ENCODE results near the gene ESYT2. TPM values are rescaled to one million over a fixed set of nuclear protein-coding genes. Genes with fewer than 3 reads are reported as not detected.
A peak's percentile ranks its signal among the peaks of the same experiment; 100 is the strongest.
"Not testable (repeated sequence)": the region's sequence is repeated elsewhere in the genome, so short reads cannot be mapped to it uniquely, and the experiment has no call there.

The ESYT2 gene
- total RNA-seq, 1 experiment from 2014 or later: 164 TPM

DNA sequence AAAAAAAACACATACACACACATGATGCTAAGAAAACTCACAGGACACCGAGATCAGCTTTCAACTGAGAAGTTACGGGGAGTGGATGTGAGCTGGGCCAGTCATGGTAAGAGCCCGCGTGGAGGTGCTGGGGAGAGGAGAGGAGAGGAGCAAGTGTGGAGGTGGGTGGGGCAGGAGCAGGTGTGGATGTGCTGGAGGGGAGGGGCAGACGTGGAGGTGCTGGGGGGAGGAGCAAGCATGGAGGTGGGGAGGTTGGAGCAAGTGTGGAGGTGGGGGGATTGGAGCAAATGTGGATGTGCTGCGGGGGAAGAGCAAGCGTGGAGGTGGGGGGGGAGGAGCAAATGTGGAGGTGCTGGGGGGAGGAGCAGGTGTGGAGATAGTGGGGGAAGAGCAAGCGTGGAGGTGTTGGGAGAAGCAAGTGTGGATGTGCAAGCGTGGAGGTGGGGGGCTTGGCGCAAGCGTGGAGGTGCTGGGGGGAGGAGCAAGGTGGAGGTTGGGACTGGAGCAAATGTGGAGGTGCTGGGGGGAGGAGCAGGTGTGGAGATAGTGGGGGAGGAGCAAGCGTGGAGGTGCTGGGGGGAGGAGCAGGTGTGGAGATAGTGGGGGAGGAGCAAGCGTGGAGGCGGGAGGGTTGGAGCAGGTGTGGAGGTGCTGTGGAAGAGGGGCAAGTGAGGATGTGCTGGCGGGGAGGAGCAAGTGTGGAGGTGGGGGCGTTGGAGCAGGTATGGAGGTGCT, 100.2 kb downstream of the ESYT2 start:
- no peak for DNase-seq (ENCODE audit: low read depth)

DNA sequence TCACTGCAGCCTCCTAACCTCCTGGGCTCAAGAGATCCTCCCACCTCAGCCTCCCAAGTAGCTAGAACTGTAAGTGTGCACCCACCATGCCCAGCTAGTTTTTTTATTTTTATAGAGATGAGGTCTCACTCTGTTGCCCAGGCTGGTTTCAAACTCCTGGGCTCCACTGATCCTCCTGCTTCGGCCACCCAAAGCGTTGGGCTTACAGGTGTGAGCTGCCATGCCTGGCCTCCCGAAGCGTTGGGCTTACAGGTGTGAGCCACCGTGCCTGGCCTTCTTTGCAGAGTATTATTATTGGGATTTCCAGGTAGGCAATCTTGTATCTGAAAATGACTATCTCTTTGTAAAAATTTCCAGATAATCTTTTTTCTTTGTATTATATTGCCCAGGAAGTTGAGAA, 101.6 kb downstream of the ESYT2 start:
- DNase-seq (ENCODE audit: low read depth): no peak

DNA sequence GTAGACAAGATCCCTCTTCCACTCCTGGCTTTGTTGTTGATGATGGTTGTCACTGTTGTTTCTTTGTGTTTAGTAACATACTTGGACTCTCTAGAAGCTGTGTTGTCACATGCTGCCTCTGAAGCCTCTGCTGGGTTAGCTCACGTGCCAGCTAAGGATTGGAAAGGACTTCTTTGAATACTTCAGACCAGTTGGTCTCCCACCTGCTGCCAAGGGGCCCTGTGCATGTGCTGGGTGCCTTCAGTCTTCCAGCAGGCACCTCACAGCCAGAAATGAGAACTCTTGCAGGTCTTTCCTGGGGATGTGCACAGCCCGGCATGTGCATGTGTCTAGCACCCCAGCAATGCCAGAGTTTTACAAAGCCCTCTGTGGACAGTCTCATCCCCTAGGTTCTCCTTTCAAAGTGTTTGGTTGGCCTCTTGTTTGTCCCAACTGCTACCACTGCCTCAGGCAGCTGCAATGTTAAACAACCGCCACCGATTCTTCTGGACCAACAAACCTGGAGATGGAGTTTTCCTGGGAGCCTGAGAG, 103.0 kb downstream of the ESYT2 start:
- no peak for DNase-seq (ENCODE audit: low read depth)

DNA sequence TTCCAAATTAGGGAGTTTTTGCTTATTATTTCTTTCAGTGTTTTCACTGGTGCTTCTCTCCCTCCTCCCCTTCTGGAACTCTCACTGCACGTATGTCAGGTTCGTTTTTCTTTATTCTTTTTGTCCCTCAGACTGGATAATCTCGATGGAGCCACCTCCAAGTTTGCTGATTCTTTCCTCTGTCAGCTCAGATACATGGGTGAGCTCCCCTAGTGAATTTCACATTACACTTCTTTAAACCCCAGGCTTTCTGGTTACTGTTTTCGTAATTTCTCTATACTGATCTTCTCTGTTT, 103.9 kb downstream of the ESYT2 start:
- no peak for DNase-seq (ENCODE audit: low read depth)

DNA sequence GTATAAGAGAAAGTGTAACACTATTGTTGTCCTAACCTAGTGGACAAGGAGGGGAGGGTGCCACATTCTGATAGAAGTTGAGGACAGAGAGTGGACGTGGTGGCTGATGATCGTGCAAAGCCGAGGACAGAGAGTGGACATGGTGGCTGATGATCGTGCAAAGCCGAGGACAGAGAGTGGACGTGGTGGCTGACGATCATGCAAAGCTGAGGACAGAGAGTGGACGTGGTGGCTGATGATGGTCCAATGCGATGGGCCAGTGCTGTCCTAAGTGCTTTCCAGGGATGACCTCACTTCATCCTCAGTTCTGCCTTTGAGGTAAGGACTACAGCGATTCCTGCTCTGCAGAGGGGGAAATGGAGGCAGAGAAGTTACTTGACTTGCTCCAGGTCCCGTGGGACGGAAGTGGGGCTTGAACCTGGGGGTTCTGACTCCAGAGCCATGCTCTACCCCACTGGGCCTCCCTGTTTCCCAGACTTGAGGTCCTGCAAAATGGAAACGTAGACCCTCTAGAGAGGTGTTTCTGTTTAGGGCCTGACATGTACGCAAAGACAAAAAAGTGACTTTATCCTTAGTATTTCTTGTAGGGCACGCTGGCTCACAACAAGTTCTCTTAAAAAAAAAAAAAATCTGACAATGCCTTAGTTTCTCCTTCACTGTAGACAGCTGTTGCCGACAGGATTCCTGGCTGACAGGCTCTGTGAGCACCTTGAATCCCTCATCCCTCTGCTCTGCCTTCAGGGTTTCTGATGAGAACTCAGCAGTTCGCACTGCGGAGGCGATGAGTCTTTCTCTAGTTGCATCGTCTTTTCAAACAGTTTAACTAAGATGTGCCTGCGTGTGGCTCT, 104.4 kb downstream of the ESYT2 start:
- no peak for DNase-seq (ENCODE audit: low read depth)

DNA sequence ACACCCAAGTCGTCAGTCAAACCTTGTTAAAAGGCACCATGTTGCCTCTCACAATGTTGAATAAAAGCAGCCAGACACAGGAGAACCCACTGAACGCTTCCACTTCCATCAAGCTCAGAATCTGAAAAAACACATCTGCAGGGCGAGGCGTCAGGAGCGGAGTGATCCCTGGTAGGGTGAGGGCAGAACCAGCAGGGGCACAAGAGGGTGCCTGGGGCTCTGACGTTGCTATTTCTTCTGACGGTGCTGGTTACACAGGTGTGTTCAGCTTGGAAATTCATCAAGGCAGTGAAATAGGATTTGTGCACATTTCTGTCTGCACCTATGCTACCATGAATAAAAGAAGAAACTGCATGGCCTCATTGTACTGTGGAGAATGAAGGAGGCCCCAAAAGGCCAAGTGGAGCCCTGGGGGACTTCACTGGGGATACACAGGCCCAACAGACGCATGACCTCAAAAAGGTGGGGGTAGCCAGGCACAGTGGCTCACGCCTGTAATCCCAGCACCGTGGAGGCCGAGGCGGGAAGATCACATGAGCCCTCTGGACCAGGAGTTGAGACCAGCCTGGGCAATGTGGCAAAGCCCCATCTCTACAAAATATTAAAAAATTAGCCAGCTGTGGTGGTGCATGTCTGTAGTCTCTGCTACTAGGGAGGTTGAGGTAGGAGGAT, 105.5 kb downstream of the ESYT2 start:
- DNase-seq (ENCODE audit: low read depth): no peak

DNA sequence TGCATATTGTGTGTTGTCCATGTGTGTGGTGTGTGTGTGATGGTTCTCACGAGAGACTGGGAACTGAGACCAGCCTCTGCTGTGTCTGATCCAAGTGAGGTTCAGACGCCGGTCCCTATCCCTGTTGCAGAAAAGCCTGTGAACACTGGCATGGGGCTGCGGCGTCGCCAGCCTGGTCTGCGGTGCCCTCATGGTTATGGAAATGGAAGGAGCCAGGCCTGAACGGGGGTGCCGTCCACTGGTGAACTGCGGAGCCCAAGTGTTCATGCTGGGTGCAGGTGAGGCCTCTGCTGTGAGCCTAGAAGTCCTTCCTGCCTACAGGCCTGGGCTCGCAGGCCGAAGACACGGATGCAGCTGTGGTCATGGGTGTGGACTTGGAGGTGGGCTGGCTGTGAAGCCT, 106.0 kb downstream of the ESYT2 start:
- no peak for DNase-seq (ENCODE audit: low read depth)

DNA sequence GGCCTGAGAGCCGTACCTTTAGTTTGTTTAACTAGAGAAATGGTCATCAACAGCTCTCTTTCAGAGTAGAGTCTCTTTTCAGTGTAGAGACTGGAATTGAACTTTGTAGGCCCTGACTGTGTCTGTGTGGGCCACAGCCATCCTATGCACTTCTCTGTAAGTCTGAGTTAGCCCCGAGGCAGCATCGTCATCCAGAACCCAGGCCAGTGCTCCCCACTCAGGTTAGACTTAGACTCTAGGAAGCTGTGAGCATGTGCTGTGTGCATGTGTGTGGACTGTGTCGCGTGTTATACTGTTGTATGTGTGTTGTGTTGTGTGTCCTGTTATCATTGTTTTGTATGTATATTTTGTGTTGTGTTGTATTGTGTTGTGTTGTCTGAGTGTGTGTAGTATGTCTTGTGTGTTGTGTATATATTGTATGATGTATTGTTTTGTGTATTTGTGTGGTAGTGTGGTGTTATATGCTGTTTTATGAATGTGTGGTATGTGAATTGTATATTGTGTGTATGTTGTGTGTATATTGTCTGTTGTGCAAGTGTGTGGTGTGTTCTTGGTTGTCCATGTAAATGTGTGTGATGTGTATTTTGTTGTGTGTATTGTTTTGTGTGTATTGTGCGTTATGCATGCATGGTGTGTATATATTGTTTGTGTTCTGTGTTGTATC, 106.6 kb downstream of the ESYT2 start:
- DNase-seq (ENCODE audit: low read depth): no peak

DNA sequence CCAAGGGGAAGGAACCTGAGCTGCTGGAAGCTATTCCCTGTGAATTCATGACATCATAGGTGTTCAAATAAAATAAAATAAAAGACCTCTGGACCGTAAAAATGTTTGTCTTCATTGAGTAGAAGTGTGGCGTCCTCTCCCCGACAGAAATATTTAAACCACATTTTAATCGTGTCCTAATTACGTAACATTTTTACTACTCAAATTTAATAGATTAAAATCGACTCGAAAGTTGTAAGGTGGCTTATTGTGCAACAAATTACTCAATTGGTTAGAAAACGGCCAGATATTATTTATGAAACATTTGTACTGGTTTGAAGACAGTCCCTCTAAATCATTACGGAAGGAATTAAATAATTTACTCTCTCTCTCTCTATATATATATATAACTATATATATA, 109.2 kb downstream of the ESYT2 start:
- no peak for DNase-seq (ENCODE audit: low read depth)

DNA sequence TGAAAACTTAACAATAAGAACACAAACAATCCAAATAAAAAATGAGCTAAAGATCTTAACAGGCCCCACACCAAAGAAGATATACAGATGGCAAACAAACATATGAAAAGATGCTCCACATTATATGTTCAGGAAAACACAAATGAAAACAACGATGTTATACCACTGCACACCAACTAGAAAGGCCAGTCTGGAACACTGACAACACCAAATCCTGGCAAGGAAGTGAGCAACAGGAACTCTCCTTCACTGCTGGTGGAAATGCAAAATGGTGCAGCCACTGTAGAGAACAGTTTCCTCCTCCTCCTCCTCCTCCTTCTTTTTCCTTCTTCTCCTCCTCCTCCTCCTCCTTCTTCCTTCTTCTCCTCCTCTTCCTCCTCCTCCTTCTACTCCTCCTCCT, 112.5 kb downstream of the ESYT2 start:
- no peak for DNase-seq (ENCODE audit: low read depth)

DNA sequence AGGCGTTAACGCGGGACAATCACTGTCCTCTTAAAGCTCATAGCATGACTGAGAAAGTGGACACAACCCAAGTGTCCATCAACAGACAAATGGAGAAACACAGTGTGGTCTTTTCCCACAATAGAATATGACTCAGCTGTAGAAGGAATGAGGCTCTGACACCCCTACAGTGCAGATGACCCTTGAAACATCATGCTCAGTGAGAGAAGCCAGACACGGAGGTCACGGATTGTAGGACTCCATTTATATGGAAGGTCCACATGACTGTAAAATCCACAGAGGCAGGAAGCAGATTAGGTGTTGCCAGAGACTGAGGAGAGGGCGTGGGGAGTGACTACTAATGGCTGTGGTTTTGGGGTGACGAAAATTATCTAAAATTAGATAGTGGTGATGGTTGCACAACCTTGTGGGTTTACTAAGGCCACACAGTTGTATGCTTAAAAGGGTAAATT, 118.6 kb downstream of the ESYT2 start:
- DNase-seq (ENCODE audit: low read depth): peak; percentile 96

DNA sequence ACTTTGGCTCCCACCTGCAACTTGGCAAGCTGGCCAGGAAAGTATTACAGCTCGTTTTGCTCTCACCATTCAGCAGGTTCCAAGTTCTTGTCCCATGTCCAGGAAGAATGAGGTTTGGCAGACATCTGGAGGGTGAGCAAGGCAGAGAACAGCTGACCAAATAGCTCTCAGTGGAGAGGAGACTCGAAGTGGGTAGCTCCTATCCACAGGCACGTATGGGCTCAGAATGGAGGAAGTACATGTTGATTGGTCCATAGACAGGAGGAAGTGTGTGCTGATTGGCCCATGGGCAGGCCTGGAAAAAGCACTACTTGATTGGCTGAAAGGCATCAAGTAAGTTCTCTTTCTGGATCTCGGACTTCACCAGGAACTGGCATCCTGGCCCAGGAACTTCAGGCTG, 121.7 kb downstream of the ESYT2 start:
- peak; percentile 55 for DNase-seq (ENCODE audit: low read depth)

DNA sequence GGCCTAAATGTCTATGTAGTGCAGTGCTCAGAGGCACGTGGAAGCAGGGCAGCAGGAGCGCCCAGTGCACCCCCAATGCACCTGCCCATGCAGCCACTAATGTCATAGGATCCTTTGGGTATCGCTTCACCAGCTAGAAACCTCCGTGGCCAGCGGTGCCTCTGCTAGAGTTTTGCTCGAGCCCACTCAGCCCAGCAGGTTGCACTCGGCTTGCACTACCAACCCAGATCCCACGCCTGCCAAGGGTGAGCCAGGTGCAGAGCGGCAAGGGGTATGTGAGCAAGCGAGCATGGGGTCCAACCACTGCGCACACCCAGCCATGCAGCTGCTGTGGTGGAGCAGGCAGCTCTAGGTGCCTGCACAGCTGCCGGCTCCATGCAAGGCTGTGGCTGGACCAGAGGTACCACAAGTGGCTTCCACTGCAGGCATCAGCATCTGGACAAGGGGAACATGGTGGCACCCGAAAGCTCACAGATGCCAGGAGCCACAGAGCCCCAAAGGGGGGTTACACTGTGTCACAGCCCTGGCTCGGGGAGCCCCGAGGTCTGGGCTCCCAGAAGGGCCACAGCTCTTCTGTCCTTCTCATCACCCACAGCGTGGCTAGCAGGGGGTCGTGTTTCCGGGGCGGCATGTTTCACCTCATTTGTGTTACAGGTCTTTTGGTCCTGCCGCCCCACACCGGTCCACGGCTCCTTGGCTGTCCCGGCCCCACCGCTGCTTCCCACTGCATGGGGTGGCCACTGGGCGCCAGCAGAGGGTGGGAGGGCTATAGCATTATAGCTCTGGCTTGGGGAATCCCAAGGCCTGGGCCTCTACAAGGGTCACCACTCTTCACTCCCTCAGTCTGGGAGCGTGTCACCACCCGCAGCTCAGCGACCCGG, 122.4 kb downstream of the ESYT2 start:
- DNase-seq (ENCODE audit: low read depth): no peak

DNA sequence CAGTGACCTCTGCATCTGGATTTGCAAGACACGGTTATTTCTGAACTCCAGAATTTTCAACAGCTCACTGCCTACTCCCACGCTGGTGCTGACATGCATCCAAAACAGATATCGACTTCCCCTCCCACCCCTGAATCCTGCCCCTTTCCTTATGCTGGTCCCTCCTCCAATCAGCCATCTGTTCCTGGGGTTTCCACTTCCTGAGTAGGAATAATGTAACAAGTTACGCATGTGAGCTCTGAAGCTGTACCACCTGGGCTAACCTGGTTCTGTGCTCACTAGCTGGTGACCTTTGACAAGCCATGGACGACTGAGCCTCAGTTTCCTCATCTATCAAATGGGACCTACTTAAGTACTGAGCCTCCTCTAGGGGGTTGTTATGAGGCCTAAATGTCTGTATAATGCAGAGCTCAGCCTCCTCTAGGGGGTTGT, 123.0 kb downstream of the ESYT2 start:
- DNase-seq (ENCODE audit: low read depth): no peak

DNA sequence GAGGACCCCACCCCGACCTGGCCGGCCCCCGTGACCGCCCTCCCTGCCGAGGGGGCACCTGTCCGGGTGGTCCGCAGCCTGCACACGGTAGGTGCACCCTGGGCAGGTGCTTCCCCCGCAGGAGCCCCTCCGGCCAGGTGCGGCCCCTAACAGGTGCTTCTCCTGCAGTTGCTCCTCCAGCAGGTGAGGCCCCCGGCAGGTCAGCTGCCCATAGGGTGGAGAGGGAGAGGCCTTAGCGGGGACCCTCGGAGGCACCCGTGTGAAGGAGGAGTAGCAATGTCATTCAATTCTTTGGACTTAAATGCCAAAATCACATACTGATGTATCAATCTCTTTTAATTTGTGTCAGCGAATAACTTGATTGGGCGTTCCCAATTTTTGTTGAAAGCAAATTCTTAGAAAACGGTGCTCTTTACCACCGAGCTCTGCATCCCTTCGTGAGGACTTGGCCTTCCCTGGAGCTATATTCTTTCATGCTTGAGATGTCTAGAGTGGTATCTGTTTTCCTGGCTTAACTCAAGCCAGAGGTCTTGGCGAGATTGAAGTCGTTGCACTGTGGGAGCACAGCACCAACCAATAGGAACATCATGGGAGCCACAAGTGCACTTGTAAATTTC, 124.0 kb downstream of the ESYT2 start:
- DNase-seq (ENCODE audit: low read depth): no peak

DNA sequence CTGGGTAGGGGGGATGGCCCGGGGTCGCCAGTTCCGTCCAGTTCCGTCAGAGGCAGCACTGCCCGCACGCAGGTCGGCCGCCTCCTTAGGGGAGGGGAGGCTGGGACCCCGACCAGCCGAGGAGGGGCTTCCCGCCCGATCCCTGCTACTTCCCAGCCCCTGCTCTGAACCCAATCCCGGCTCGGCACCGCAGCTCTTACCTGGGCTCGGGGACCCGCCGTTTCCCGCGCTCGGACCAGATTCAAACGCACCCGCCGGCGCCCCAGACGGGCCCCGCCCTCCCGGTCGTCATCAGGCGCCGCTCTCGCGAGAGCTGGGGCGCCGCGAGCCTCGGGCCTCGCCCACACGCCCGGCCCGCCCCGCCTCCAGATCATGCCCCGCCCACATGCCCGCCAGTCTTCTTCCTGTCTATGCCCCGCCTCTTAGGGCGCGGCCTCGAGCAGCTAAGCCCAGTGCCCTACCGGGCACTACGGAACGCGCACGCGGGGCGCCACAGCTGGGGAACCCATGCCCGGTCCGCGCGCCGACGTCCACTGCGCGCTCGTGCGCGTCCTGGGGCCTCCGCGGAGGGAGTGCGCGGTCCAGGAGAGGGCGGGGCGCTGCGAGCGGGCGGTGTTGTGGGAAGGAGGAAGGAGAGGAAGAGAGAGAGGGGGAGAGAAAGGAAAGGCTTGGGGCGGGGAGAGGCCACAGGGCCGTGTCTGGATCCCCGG, 124.6 kb downstream of the ESYT2 start, which contains the start of gene NCAPG2:
TSS of gene NCAPG2 (minus strand) at position 281 of the 710 bp plus-strand sequence. CDS start 2,905 bp downstream, outside the sequence.
- peak; percentile 99 for DNase-seq (ENCODE audit: low read depth)

DNA sequence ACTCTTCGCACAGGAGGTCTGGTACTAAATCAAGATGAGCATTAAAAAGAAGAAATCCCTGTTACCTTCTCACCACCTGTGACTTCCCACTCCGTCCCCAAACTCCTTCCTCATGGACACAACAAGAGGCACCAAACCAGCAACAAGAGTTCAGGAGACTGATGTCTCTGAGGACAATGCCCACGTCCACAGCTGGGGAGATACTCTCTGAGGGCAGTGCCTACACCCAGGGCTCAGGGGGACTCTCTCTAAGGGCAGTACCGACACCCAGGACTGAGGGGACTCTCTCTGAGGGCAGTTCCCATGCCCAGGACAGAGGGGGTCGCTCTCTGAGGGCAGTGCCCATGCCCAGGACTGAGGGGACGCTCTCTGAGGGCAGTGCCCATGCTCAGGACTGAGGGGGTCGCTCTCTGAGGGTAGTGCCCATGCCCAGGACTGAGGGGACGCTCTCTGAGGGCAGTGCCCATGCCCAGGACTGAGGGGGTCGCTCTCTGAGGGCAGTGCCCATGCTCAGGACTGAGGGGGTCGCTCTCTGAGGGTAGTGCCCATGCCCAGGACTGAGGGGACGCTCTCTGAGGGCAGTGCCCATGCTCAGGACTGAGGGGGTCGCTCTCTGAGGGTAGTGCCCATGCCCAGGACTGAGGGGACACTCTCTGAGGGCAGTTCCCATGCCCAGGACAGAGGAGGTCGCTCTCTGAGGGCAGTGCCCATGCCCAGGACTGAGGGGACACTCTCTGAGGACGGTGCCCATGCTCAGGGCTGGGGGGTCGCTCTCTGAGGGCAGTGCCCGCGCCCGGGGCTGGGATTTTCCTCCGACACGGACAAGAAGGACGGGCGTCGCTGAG, 125.4 kb downstream of the ESYT2 start:
- not testable (repeated sequence) for DNase-seq (ENCODE audit: low read depth)

DNA sequence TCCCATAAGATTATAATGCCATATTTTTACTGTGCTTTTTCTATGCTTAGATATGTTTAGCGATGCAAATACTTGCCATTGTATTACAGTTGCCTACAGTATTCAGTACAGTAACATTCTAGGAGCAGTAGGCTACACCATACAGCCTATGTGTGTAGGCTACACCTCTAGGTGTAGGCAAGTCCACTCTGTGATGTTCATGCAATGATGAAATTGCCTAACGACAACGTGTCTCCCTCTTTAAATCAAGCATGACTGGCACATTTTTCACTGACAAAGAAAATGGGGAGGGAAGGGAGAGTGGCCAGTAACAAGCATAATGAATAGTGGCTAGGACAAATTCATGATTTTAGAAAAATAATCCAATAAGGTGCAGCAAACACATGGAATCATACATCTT, 126.4 kb downstream of the ESYT2 start:
- DNase-seq (ENCODE audit: low read depth): no peak
